ENCODE data around the gene FKBP14. TPM values are rescaled to one million over a fixed set of nuclear protein-coding genes. Genes with fewer than 3 reads are reported as not detected.

The FKBP14 gene
- total RNA-seq, 1 experiment from 2014 or later = 11.5 TPM

DNA sequence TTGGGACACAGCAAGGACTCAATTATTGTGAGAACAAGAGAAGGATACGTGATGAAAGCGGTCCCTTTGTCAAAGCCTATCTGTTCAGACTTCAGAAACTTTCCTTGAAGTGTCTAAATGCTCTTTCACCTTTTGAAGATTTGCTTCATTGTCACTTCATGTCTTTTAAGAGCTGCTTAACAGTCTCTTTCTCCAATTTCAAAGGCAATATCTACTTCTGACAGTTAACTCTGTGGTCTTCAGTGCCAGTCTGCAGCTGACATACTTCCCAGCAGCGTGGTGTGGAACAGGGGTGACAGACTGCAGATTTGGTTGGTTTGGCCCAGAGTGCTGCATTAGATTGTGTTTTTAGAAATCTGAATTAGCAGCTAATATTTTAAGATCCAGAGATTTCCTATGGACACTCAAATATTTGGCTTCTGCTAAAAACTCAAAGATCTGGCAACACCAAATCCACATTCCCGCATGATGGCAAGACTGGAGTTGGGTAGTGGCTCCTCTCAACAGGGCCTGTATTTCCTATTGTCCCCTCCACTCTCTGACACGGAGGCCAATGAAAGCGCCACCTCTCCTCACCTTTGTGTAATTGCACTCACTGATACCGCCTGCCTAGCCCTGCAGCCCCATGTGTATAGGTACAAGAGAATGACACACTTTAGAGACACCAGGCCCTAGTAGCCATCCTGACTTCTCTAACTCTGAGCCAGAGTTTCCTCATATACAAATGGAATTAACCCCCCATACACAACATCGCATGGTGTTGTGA is 48.4 kb downstream of the FKBP14 start:
- Histone ChIP-seq H4K8ac (replicated peaks; ENCODE audit: insufficient read length, low read depth, low read length) (no peak overlapping the region), H3K18ac (ENCODE audit: insufficient read length, low read depth, low read length) (no peak overlapping the region), H2BK5ac (ENCODE audit: insufficient read length, low read length) (no peak overlapping the region), H3K27me3 (ENCODE audit: insufficient read depth, low read length) (no peaks in the 10 kb centered on the region), H4K20me1 (ENCODE audit: control insufficient read depth, insufficient read depth, insufficient read length) (no peaks in the 10 kb centered on the region), H4K91ac (ENCODE audit: insufficient read length, low read depth, low read length) (no peak overlapping the region), H3K23ac (ENCODE audit: insufficient read length, low read depth, low read length) (no peak overlapping the region), H3T11ph (ENCODE audit: low read length) (no peak overlapping the region), H3K56ac (ENCODE audit: insufficient read length, low read depth, low read length) (no peak overlapping the region), H2BK120ac (ENCODE audit: low read depth, low read length, poor library complexity, severe bottlenecking) (no peak overlapping the region), H3K79me2 (ENCODE audit: insufficient read depth, low read length) (peaks cover 13% of the 10 kb centered on the region; the same call in 1 of the 2 replicates), H3K4me2 (ENCODE audit: insufficient read depth, insufficient read length, low read length) (no peak overlapping the region), H4K5ac (ENCODE audit: insufficient read length, low read depth, low read length) (no peak overlapping the region), H2AFZ (ENCODE audit: low read length) (no peak overlapping the region), H2BK12ac (ENCODE audit: insufficient read length, low read depth, low read length) (no peak overlapping the region), H3K9me3 (ENCODE audit: control insufficient read depth, low read depth, low read length) (no peaks in the 10 kb centered on the region), H3K27ac (ENCODE audit: insufficient read length, low read depth, low read length) (no peak overlapping the region), H3K14ac (ENCODE audit: insufficient read depth, low read length) (no peak overlapping the region), H2AK5ac (ENCODE audit: insufficient read length, low read length) (no peak overlapping the region), H3K9ac (ENCODE audit: extremely low read depth, insufficient read length, low read length) (no peak overlapping the region), H3K4me1 (ENCODE audit: insufficient read depth, low read length) (no peaks in the 10 kb centered on the region), H3K23me2 (ENCODE audit: insufficient read length, low read depth, low read length, poor library complexity, severe bottlenecking) (no peaks in the 10 kb centered on the region), H2BK15ac (ENCODE audit: low read depth, low read length) (no peak overlapping the region), H3K4ac (ENCODE audit: low read depth, low read length) (no peak overlapping the region), H3K79me1 (ENCODE audit: insufficient read depth, low read depth, low read length, poor library complexity, severe bottlenecking) (peaks cover 10% of the 10 kb centered on the region), H2BK20ac (ENCODE audit: low read depth, low read length, poor library complexity, severe bottlenecking) (no peak overlapping the region)
- Mint-ChIP-seq H3K9me3 (no peaks in the 10 kb centered on the region), H3K4me1 (peaks cover 7 to 16% of the 10 kb centered on the region in 2 experiments; a peak in 3 of 4 replicates), H3K27ac (no peak overlapping the region), H3K4me3 (no peak overlapping the region), H3K27me3 (ENCODE audit: low read depth) (no peaks in the 10 kb centered on the region), H3K36me3 (ENCODE audit: insufficient read depth in 1 of 3, low read depth in 3 of 3) (peaks cover 0 to 2% (median 0%) of the 10 kb centered on the region in 3 experiments; a peak in 1 of 7 replicates)
- peak; percentile 83 for DNase-seq
- TF ChIP-seq CTCF (conservative IDR thresholded peaks at IDR 0.05) = peak; percentile 70
- WGBS (ENCODE audit: extremely low coverage, insufficient read length, low lambda C conversion rate) = no CpG with 5 or more reads among the region's 8 CpGs

Measured in H9 (cell line).